ENCODE measurements around the gene KCTD6. TPM values are rescaled to one million over a fixed set of nuclear protein-coding genes. Genes with fewer than 3 reads are reported as not detected.

The KCTD6 gene
- polyA plus RNA-seq, 1 donor from 2014 or later: 64.0 TPM

GRCh38 chr3:58471025-58471887 lies 20.6 kb upstream of the KCTD6 start:
- no peak overlapping the region for H3K9ac ChIP-seq (ENCODE audit: low read length)
- H3K27me3 ChIP-seq (ENCODE audit: insufficient read depth, low read depth, low read length): no peaks in the 10 kb centered on the region
- no peaks in the 10 kb centered on the region for H3K9me2 ChIP-seq (ENCODE audit: insufficient read depth, low read length)
- no peaks in the 10 kb centered on the region for H3K9me3 ChIP-seq (ENCODE audit: low read length)
- H3K4me3 ChIP-seq (ENCODE audit: low read length): no peak overlapping the region
- no peak overlapping the region for H3K27ac ChIP-seq (ENCODE audit: low read length)
- no peaks in the 10 kb centered on the region for H3K36me3 ChIP-seq (ENCODE audit: insufficient read depth, low read length)
- peak overlapping the region; percentile 36 for H2AFZ ChIP-seq (ENCODE audit: low read depth, low read length)
- no peaks in the 10 kb centered on the region for H4K20me1 ChIP-seq (ENCODE audit: insufficient read depth)
- H3F3A ChIP-seq (ENCODE audit: insufficient read depth, low read length, poor library complexity, severe bottlenecking): no peaks in the 10 kb centered on the region
- no peak for TF ChIP-seq RAD21 (conservative IDR thresholded peaks at IDR 0.05)
- TF ChIP-seq, protein P1, sequence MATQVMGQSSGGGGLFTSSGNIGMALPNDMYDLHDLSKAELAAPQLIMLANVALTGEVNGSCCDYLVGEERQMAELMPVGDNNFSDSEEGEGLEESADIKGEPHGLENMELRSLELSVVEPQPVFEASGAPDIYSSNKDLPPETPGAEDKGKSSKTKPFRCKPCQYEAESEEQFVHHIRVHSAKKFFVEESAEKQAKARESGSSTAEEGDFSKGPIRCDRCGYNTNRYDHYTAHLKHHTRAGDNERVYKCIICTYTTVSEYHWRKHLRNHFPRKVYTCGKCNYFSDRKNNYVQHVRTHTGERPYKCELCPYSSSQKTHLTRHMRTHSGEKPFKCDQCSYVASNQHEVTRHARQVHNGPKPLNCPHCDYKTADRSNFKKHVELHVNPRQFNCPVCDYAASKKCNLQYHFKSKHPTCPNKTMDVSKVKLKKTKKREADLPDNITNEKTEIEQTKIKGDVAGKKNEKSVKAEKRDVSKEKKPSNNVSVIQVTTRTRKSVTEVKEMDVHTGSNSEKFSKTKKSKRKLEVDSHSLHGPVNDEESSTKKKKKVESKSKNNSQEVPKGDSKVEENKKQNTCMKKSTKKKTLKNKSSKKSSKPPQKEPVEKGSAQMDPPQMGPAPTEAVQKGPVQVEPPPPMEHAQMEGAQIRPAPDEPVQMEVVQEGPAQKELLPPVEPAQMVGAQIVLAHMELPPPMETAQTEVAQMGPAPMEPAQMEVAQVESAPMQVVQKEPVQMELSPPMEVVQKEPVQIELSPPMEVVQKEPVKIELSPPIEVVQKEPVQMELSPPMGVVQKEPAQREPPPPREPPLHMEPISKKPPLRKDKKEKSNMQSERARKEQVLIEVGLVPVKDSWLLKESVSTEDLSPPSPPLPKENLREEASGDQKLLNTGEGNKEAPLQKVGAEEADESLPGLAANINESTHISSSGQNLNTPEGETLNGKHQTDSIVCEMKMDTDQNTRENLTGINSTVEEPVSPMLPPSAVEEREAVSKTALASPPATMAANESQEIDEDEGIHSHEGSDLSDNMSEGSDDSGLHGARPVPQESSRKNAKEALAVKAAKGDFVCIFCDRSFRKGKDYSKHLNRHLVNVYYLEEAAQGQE (IDR thresholded peaks at IDR 0.05; ENCODE audit: borderline replicate concordance): no peak
- TF ChIP-seq TAF1 (IDR thresholded peaks at IDR 0.05; ENCODE audit: low read depth): no peak
- TF ChIP-seq POLR2AphosphoS5 (IDR thresholded peaks at IDR 0.05): no peak
- TF ChIP-seq MXI1 (conservative IDR thresholded peaks at IDR 0.05; ENCODE audit: poor library complexity, severe bottlenecking): no peak
- no peak for TF ChIP-seq EZH2 (IDR thresholded peaks at IDR 0.05; ENCODE audit: borderline replicate concordance, insufficient read depth, low read length, poor library complexity, severe bottlenecking)
- TF ChIP-seq, protein P2, sequence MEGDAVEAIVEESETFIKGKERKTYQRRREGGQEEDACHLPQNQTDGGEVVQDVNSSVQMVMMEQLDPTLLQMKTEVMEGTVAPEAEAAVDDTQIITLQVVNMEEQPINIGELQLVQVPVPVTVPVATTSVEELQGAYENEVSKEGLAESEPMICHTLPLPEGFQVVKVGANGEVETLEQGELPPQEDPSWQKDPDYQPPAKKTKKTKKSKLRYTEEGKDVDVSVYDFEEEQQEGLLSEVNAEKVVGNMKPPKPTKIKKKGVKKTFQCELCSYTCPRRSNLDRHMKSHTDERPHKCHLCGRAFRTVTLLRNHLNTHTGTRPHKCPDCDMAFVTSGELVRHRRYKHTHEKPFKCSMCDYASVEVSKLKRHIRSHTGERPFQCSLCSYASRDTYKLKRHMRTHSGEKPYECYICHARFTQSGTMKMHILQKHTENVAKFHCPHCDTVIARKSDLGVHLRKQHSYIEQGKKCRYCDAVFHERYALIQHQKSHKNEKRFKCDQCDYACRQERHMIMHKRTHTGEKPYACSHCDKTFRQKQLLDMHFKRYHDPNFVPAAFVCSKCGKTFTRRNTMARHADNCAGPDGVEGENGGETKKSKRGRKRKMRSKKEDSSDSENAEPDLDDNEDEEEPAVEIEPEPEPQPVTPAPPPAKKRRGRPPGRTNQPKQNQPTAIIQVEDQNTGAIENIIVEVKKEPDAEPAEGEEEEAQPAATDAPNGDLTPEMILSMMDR (IDR thresholded peaks at IDR 0.05; ENCODE audit: poor library complexity, severe bottlenecking): no peak
- TF ChIP-seq EP300 (conservative IDR thresholded peaks at IDR 0.05; ENCODE audit: poor library complexity, severe bottlenecking): no peak
- no peak for TF ChIP-seq SMC3 (conservative IDR thresholded peaks at IDR 0.05; ENCODE audit: poor library complexity)
- H3K79me2 ChIP-seq (replicated peaks; ENCODE audit: insufficient read depth, low read length): no peaks in the 10 kb centered on the region
- H3K4me2 ChIP-seq (ENCODE audit: low read length): no peak overlapping the region

DNA sequence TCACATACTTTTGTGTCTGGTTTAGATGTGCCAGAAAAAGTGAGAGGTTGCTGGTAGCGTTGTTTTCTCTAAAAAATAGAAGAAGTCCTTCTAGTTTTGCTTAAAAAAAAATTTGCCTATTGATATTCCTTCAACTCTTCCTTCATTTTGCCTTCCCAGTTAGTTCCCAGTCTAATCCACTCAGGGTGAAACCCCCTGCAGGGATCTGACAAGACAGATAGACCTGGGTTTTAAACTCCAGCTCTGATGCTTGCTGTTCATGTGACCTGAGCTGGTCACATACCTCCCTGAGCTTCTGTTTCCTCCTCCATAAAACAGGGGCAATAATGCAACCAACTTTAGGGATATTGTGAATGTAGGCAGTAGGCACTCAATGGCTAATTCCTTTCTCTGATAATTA lies 18.6 kb upstream of the KCTD6 start:
- Histone ChIP-seq H3F3A (ENCODE audit: insufficient read depth, low read length, poor library complexity, severe bottlenecking) (no peaks in the 10 kb centered on the region), H3K9me3 (ENCODE audit: low read length) (no peaks in the 10 kb centered on the region), H3K4me2 (ENCODE audit: low read length) (no peak overlapping the region), H3K4me3 (ENCODE audit: low read length) (no peak overlapping the region), H2AFZ (ENCODE audit: low read depth, low read length) (no peak overlapping the region), H3K36me3 (ENCODE audit: insufficient read depth, low read length) (no peaks in the 10 kb centered on the region), H3K79me2 (replicated peaks; ENCODE audit: insufficient read depth, low read length) (no peaks in the 10 kb centered on the region), H3K9ac (ENCODE audit: low read length) (no peak overlapping the region), H3K27ac (ENCODE audit: low read length) (no peak overlapping the region), H3K9me2 (ENCODE audit: insufficient read depth, low read length) (no peaks in the 10 kb centered on the region), H4K20me1 (ENCODE audit: insufficient read depth) (no peaks in the 10 kb centered on the region), H3K27me3 (ENCODE audit: insufficient read depth, low read depth, low read length) (no peaks in the 10 kb centered on the region)
- no peak for TF ChIP-seq TAF1 (IDR thresholded peaks at IDR 0.05; ENCODE audit: low read depth)
- TF ChIP-seq RAD21 (conservative IDR thresholded peaks at IDR 0.05): no peak
- TF ChIP-seq, protein P2 (IDR thresholded peaks at IDR 0.05; ENCODE audit: poor library complexity, severe bottlenecking): no peak
- no peak for TF ChIP-seq MXI1 (conservative IDR thresholded peaks at IDR 0.05; ENCODE audit: poor library complexity, severe bottlenecking)
- no peak for TF ChIP-seq EZH2 (IDR thresholded peaks at IDR 0.05; ENCODE audit: borderline replicate concordance, insufficient read depth, low read length, poor library complexity, severe bottlenecking)
- TF ChIP-seq, protein P1 (IDR thresholded peaks at IDR 0.05; ENCODE audit: borderline replicate concordance): no peak
- TF ChIP-seq POLR2AphosphoS5 (IDR thresholded peaks at IDR 0.05): no peak
- no peak for TF ChIP-seq SMC3 (conservative IDR thresholded peaks at IDR 0.05; ENCODE audit: poor library complexity)
- no peak for TF ChIP-seq EP300 (conservative IDR thresholded peaks at IDR 0.05; ENCODE audit: poor library complexity, severe bottlenecking)

Data from neural cell (in vitro differentiated cells).